Naive thymus-derived CD4-positive, alpha-beta T cell (primary cell): ENCODE results near the gene CAPN9. TPM values are rescaled to one million over a fixed set of nuclear protein-coding genes. Genes with fewer than 3 reads are reported as not detected.

Source experiments
- ATAC-seq: fragments of 150-1000 bp; cut with Tn5 transposase; 2 replicates; pipeline ENCODE4 v1.10.0; 2021; ENCODE audit warnings: mild to moderate bottlenecking, moderate library complexity
- CTCF ChIA-PET: fragments of 350-600 bp; sonication (Branson Sonifier 250); formaldehyde crosslinking; loops from one replicate; lab custom pipeline; 2021; ENCODE audit warnings: antibody characterized with exemption; lab: Charles Lee
- POLR2A ChIA-PET: fragments of 350-600 bp; sonication (Branson Sonifier 250); formaldehyde crosslinking; loops from one replicate; lab custom pipeline; 2021; ENCODE audit warnings: antibody characterized with exemption, inconsistent platforms; lab: Charles Lee
- DNase-seq, 9 donors: peaks; one replicate each; pipeline versions ENCODE4 v3.0.0 to v3.0.0-alpha.2; 2020 to 2022; ENCODE audit warnings: mixed read lengths in 1 of 9
- H3K27ac ChIP-seq: one replicate; pipeline ENCODE4 v1.7.0; 2013; ENCODE audit warnings: mild to moderate bottlenecking, low read depth, low read length, moderate library complexity
- H3K27me3 ChIP-seq, 2 donors: one replicate each; pipeline ENCODE4 v1.7.0; 2013; ENCODE audit warnings: low read length in 2 of 2, mild to moderate bottlenecking in 2 of 2, moderate library complexity in 2 of 2; ENCODE audit not compliant: control insufficient read depth in 2 of 2, insufficient read depth in 2 of 2
- H3K36me3 ChIP-seq, 3 experiments: 1 replicate in 2 of 3; 2 replicates in 1 of 3; pipeline ENCODE4 v1.7.0; 2013; ENCODE audit warnings: low read length in 3 of 3, mild to moderate bottlenecking in 3 of 3, moderate library complexity in 1 of 3; ENCODE audit not compliant: insufficient read depth in 3 of 3, control insufficient read depth in 2 of 3
- H3K4me1 ChIP-seq, 2 donors: one replicate each; pipeline ENCODE4 v1.7.0; 2013; ENCODE audit warnings: low read length in 2 of 2, mild to moderate bottlenecking in 2 of 2, moderate library complexity in 1 of 2; ENCODE audit not compliant: control insufficient read depth in 2 of 2, insufficient read depth in 2 of 2
- H3K4me3 ChIP-seq: 2 replicates; pipeline ENCODE4 v1.7.0; 2013; ENCODE audit warnings: mild to moderate bottlenecking, low read length
- H3K9me3 ChIP-seq, 3 experiments: 1 replicate in 2 of 3; 2 replicates in 1 of 3; pipeline ENCODE4 v1.7.0; 2013; ENCODE audit warnings: low read length in 3 of 3; ENCODE audit not compliant: control insufficient read depth in 2 of 3
- H3K27ac Mint-ChIP-seq, 9 donors: one replicate each; pipeline ENCODE4 v1.8.0; 2020 to 2022; ENCODE audit warnings: mixed read lengths in 9 of 9, mild to moderate bottlenecking in 8 of 9, moderate library complexity in 5 of 9, inconsistent platforms in 2 of 9
- H3K27me3 Mint-ChIP-seq, 5 donors: one replicate each; pipeline ENCODE4 v1.8.0; 2021 to 2022; ENCODE audit warnings: mixed read lengths in 5 of 5, mild to moderate bottlenecking in 1 of 5
- H3K36me3 Mint-ChIP-seq, 5 donors: one replicate each; pipeline ENCODE4 v1.8.0; 2020 to 2022; ENCODE audit warnings: mixed read lengths in 5 of 5, mild to moderate bottlenecking in 3 of 5, inconsistent platforms in 1 of 5
- H3K4me1 Mint-ChIP-seq, 7 donors: one replicate each; pipeline ENCODE4 v1.8.0; 2020 to 2022; ENCODE audit warnings: mixed read lengths in 7 of 7, mild to moderate bottlenecking in 3 of 7, inconsistent platforms in 1 of 7
- H3K4me3 Mint-ChIP-seq, 10 donors: one replicate each; pipeline ENCODE4 v1.8.0; 2020 to 2022; ENCODE audit warnings: mild to moderate bottlenecking in 10 of 10, mixed read lengths in 10 of 10, moderate library complexity in 6 of 10, inconsistent platforms in 2 of 10
- H3K9me3 Mint-ChIP-seq, 11 donors: one replicate each; pipeline ENCODE4 v1.8.0; 2020 to 2022; ENCODE audit warnings: mixed read lengths in 11 of 11, mild to moderate bottlenecking in 4 of 11, inconsistent platforms in 1 of 11, moderate library complexity in 1 of 11
- intact Hi-C, 2 donors: fragments of 100-400 bp; cut with micrococcal nuclease; formaldehyde crosslinking; loops; one replicate each; pipeline ENCODE4 v1.15.1; 2023
- polyA plus RNA-seq, 2 donors: library from polyadenylated mRNA; unstranded; fragments of 300-500 nt; fragmentation: Illumina TruSeq; gene quantifications; one replicate each; pipeline ENCODE4 v1.2.3, GENCODE V29; 2021
- total RNA-seq, 6 experiments: library from RNA in 5 of 6; stranded (reverse) in 5 of 6; gene quantifications; 1 replicate in 5 of 6; 2 replicates in 1 of 6; pipeline ENCODE4 v1.2.3 and lab custom pipeline; 2021 to 2026

Gene CAPN9
- total and polyA plus RNA-seq, 7 experiments from 2014 or later = 0.12 TPM; not detected in 6

DNA sequence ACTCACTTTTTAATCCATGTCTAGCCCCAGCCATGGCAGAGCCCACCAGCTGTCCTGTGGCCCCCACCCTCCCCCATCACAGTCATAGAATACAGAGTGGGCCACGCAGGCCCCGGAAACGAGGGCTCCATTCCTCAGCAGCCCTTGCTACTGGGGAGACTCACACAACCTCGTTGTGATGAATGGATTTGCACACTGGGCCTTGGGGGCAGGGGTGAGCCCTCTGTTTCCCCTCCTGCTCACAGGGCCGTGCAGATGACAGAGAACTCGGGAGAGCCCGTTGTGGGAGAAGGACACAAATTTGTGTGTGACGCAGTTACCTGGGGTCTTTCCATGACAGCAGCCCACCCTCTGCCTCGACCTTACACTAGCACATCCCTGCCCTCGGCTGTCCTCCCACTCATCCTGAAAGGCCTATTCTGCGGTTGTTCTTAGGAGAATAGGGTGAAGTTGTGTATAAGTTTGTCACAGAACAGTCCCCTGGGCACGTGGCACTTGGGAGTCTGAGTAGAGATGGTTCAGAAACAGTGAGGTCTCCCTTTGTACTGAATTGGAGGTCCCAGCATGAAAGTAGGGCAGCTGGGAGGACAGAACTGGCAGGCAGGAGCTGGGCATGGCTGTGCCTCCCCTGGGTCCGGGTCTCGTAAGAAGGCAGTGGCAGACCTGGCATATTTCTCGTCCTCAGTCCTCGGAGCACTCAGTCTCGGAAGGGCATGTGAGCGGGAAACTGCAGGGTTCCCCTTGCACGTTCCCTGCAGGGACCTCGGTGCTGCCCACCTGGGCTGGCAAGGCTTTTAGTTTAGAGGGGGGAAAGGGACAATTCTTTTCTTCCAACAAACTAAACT, 40.1 kb upstream of the CAPN9 start:
- intact Hi-C loops = no loop called here
- Histone ChIP-seq H3K36me3 (no peaks in the 10 kb centered on the region), H3K4me1 (no peaks in the 10 kb centered on the region), H3K27ac (no peak overlapping the region), H3K27me3 (no peaks in the 10 kb centered on the region), H3K9me3 (no peaks in the 10 kb centered on the region), H3K4me3 (no peak overlapping the region)
- ChIA-PET POLR2A (no interaction called here), CTCF (no interaction called here)
- peaks cover 0 to 3% (median 0%) of the 10 kb centered on the region in 11 donors for H3K9me3 Mint-ChIP-seq
- peaks cover 0 to 17% (median 0%) of the 10 kb centered on the region in 5 donors for H3K27me3 Mint-ChIP-seq
- DNase-seq (no peak), ATAC-seq (no peak)
- peaks cover 0 to 7% (median 0%) of the 10 kb centered on the region in 7 donors for H3K4me1 Mint-ChIP-seq
- no peak overlapping the region for H3K4me3 Mint-ChIP-seq
- H3K27ac Mint-ChIP-seq = no peak overlapping the region
- no peaks in the 10 kb centered on the region for H3K36me3 Mint-ChIP-seq

DNA sequence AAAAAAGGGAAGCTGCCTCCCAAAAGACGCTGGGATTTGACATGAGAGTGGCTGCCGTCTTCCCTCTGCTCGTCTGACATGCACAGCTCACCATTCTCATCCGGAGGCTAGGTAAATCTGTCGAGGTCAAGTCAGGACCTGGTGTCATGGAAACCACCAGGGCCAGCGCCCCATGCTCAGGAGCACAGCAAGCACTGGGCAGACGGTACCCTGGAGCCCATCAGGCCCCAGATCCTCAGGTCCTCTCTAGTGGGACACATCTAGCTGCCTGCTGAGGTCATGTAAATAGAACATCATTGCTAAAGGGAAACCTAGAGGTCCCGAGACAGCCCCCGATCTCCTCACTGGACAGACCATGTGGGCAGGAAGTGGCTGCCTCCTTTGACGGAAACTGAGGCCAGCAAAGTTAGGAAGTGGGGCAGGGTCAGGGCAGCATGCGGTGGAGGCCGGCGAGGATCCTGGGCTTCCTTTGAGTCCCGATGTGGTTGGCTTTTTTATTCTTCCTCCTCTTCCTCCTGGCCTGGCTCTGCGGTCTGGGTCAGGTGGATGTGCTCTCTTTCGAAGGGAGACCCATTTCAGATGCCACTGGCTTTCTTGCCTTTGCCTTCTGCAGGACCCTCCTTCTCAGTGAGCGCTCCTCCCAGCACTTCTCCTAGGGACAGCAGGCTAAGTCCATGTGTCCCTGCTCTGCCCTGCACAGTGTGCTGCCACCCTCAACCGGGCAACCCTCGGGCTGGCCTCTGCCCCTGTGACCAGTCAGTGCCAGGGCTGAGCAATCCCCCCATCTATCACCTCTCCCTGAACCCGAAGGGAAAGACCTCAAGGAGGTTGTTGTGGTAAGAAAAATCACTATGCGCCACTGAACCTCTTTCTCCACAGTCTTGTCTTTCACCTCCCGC, 39.2 kb upstream of the CAPN9 start:
- Mint-ChIP-seq H3K36me3 (no peaks in the 10 kb centered on the region), H3K27me3 (peaks cover 0 to 21% (median 3%) of the 10 kb centered on the region in 5 donors), H3K4me1 (peaks cover 0 to 7% (median 0%) of the 10 kb centered on the region in 7 donors), H3K4me3 (no peak overlapping the region), H3K9me3 (peaks cover 0 to 3% (median 0%) of the 10 kb centered on the region in 11 donors), H3K27ac (no peak overlapping the region)
- Histone ChIP-seq H3K27ac (no peak overlapping the region), H3K4me3 (no peak overlapping the region), H3K36me3 (no peaks in the 10 kb centered on the region), H3K27me3 (no peaks in the 10 kb centered on the region), H3K9me3 (no peaks in the 10 kb centered on the region), H3K4me1 (no peaks in the 10 kb centered on the region)
- DNase-seq (no peak), ATAC-seq (no peak)
- CTCF ChIA-PET = no interaction called here
- intact Hi-C loops = no loop called here
- POLR2A ChIA-PET = no interaction called here

DNA sequence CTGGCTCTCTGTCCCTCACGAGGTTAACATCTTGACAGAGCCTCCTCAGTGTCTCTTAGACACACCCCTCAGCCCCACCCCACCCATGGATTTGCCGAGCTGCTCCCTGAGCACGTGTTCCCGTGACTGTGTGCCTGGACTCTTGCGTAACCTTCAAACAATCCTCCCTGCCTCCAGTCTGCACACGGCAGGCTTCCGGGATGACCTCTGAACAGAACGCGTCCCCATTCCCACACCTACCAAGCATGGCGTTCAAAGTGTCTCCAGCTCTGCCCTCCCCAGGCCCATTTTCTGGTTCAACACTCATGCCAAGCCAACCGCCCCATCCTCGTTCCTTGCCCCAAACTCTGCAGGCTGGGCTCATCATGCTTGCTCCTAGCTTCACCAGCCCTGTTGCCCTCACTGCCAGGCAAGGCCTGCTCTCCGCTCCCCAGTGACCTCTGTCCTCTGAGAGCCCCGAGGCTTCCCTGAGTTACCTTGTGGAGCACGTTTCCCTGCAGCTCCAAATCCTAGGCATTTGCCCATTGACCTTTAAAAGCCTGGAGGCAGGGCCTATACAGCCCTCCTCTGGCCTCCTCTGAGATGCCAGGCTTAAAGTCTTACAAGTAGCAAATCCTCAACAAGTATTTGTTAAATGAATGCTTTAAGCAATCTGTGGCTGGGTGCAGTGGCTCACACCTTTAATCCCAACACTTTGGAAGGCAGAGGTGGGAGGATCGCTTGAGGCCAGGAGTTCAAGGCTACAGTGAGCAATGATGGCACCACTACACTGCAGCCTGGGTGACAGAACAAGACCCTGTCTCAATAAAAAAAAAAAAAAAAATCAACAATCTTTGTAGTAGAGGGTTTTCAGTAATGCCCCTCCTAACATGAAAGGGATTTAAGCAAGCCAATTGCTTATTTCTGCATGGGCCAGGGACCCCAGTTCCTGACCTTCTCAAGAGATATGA, 38.3 kb upstream of the CAPN9 start:
- no peaks in the 10 kb centered on the region for H3K36me3 Mint-ChIP-seq
- peaks cover 0 to 23% (median 7%) of the 10 kb centered on the region in 5 donors for H3K27me3 Mint-ChIP-seq
- Histone ChIP-seq H3K36me3 (no peaks in the 10 kb centered on the region), H3K9me3 (no peaks in the 10 kb centered on the region), H3K27me3 (no peaks in the 10 kb centered on the region), H3K27ac (no peak overlapping the region), H3K4me1 (no peaks in the 10 kb centered on the region), H3K4me3 (no peak overlapping the region)
- H3K9me3 Mint-ChIP-seq = peaks cover 0 to 3% (median 0%) of the 10 kb centered on the region in 11 donors
- peaks cover 0 to 7% (median 0%) of the 10 kb centered on the region in 7 donors for H3K4me1 Mint-ChIP-seq
- CTCF ChIA-PET = no interaction called here
- H3K27ac Mint-ChIP-seq = no peak overlapping the region
- H3K4me3 Mint-ChIP-seq = no peak overlapping the region
- intact Hi-C loops = no loop called here
- ATAC-seq (no peak), DNase-seq (no peak)
- POLR2A ChIA-PET = no interaction called here

DNA sequence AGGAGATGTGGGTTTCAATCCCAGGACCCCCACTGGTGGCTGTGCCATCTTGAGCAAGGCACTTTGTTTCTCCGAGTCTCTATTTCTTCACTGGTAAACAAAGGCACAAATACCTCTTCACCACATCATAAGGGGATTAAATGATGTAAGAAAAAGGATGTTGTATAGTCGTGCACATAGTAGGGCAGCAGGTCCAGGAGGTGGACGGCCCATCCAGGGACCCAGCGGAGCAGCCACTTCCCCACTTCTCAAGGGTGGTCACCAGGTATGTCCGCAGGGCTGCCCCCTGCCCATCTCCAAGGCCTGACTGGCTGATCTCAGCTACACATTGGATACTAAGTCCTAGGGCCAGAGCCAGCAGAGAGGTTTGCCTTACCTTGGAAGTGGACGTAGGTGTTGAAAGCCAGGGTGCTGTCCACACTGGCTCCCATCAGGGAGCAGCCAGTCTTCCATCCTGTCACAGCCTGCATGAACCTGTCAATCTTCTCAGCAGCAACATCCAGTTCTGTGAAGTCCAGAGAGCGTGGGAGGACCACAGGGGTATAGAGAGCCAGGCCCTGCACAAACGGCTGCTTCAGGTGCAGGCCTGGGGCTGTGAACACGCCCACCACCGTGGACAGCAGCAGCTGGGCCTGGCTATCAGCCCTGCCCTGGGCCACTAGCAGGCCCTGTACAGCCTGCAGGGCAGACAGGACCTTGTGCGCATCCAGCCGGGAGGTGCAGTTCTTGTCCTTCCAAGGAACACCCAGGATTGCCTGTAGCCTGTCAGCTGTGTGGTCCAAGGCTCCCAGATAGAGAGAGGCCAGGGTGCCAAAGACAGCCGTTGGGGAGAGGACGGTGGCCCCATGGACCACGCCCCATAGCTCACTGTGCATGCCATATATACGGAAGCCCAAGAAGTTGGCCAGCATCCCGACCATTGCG, 37.3 kb upstream of the CAPN9 start:
- Histone ChIP-seq H3K27me3 (no peaks in the 10 kb centered on the region), H3K27ac (no peak overlapping the region), H3K36me3 (no peaks in the 10 kb centered on the region), H3K9me3 (no peaks in the 10 kb centered on the region), H3K4me3 (no peak overlapping the region), H3K4me1 (no peaks in the 10 kb centered on the region)
- Mint-ChIP-seq H3K9me3 (peaks cover 0 to under 1% (median 0%) of the 10 kb centered on the region in 11 donors), H3K27ac (no peak overlapping the region), H3K4me1 (peaks cover 0 to 7% (median 0%) of the 10 kb centered on the region in 7 donors), H3K27me3 (peaks cover 0 to 24% (median 10%) of the 10 kb centered on the region in 5 donors), H3K4me3 (no peak overlapping the region), H3K36me3 (no peaks in the 10 kb centered on the region)
- DNase-seq = no peak
- intact Hi-C loops = no loop called here
- no peak for ATAC-seq
- ChIA-PET CTCF (no interaction called here), POLR2A (no interaction called here)

DNA sequence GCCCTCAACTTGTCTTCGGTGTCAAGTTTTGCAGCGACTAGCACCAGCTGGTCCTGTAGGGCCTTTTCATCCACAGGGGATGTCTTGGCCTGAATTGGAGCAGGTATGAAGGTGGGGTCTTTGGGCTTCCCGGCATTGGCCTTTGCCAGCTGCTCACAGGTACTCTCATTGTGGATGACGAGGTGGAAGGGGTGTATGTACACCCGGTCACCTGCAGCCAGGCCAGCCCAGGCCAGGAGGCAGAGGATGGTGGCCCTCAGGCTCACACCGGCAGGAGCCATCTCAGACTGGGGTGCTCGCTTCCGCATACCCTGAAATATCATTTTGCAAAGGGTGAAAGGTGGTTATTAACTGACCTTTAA, 36.7 kb upstream of the CAPN9 start:
- ChIA-PET POLR2A (no interaction called here), CTCF (no interaction called here)
- DNase-seq = no peak
- peaks cover 0 to 7% (median 0%) of the 10 kb centered on the region in 7 donors for H3K4me1 Mint-ChIP-seq
- H3K27ac Mint-ChIP-seq = no peak overlapping the region
- H3K9me3 Mint-ChIP-seq = peaks cover 0 to under 1% (median 0%) of the 10 kb centered on the region in 11 donors
- no peaks in the 10 kb centered on the region for H3K4me1 ChIP-seq
- no peak overlapping the region for H3K4me3 Mint-ChIP-seq
- H3K4me3 ChIP-seq = no peak overlapping the region
- no peak for ATAC-seq
- no peak overlapping the region for H3K27ac ChIP-seq
- no peaks in the 10 kb centered on the region for H3K9me3 ChIP-seq
- no peaks in the 10 kb centered on the region for H3K36me3 Mint-ChIP-seq
- peaks cover 0 to 24% (median 13%) of the 10 kb centered on the region in 5 donors for H3K27me3 Mint-ChIP-seq
- H3K27me3 ChIP-seq = no peaks in the 10 kb centered on the region
- H3K36me3 ChIP-seq = no peaks in the 10 kb centered on the region
- intact Hi-C loops = no loop called here
